GM20431 (cell line): ENCODE data around the gene HOXA4.

Source experiments
- in situ Hi-C: fragments of 300-500 bp; cut with MseI, MboI; formaldehyde crosslinking; loops from one replicate; pipeline ENCODE4 v1.15.0; 2020; ENCODE audit warnings: low sequenced_read_pairs; ENCODE audit not compliant: unreplicated experiment

Gene HOXA4

GRCh38 chr7:27160145-27160545 is 29.6 kb upstream of the HOXA4 start:
- in situ Hi-C loops: loop anchor here (25.0 kb wide), 2 partner anchors 773 to 1298 kb away; no protein-coding TSS in a partner anchor

- in situ Hi-C loops: loop anchor here (25.0 kb wide), 2 partner anchors 772 to 1297 kb away; no protein-coding TSS in a partner anchor
Observed at GRCh38 chr7:27159266-27160144, 28.9 kb upstream of the HOXA4 start.

- in situ Hi-C loops: loop anchor here (25.0 kb wide), 2 partner anchors 771 to 1296 kb away; no protein-coding TSS in a partner anchor
Observed at GRCh38 chr7:27158436-27159265, 28.1 kb upstream of the HOXA4 start.

GRCh38 chr7:27157702-27158431 is 27.3 kb upstream of the HOXA4 start:
- in situ Hi-C loops: loop anchor here (25.0 kb wide), 2 partner anchors 771 to 1296 kb away; no protein-coding TSS in a partner anchor

- in situ Hi-C loops: loop anchor here (25.0 kb wide), 2 partner anchors 770 to 1295 kb away; no protein-coding TSS in a partner anchor
Observed at GRCh38 chr7:27156916-27157701, 26.6 kb upstream of the HOXA4 start.

GRCh38 chr7:27156508-27156898 is 25.9 kb upstream of the HOXA4 start, which contains the start of gene HOXA7:
TSS of gene HOXA7 (minus strand) at chr7:27156675. CDS start at chr7:27156545, 130 bp downstream.
- in situ Hi-C loops: loop anchor here (25.0 kb wide), 2 partner anchors 769 to 1294 kb away; no protein-coding TSS in a partner anchor

- in situ Hi-C loops: loop anchor here (25.0 kb wide), 2 partner anchors 769 to 1294 kb away; no protein-coding TSS in a partner anchor
Observed at GRCh38 chr7:27155816-27156507, 25.4 kb upstream of the HOXA4 start.

GRCh38 chr7:27154901-27155815 is 24.6 kb upstream of the HOXA4 start:
- in situ Hi-C loops: loop anchor here (25.0 kb wide), 2 partner anchors 768 to 1293 kb away; no protein-coding TSS in a partner anchor

- in situ Hi-C loops: loop anchor here (25.0 kb wide), 2 partner anchors 767 to 1292 kb away; no protein-coding TSS in a partner anchor
Observed at GRCh38 chr7:27154369-27154768, 23.8 kb upstream of the HOXA4 start.

GRCh38 chr7:27153526-27153925 is 23.0 kb upstream of the HOXA4 start:
- in situ Hi-C loops: loop anchor here (25.0 kb wide), 2 partner anchors 766 to 1291 kb away; no protein-coding TSS in a partner anchor

- in situ Hi-C loops: loop anchor here (25.0 kb wide), 2 partner anchors 766 to 1291 kb away; no protein-coding TSS in a partner anchor
Observed at GRCh38 chr7:27152816-27153442, 22.4 kb upstream of the HOXA4 start.

GRCh38 chr7:27151931-27152815 is 21.6 kb upstream of the HOXA4 start, which contains the start of gene HOXA3:
TSS of gene HOXA3 (minus strand) at chr7:27152583. CDS start at chr7:27110640, 41,943 bp downstream.
- in situ Hi-C loops: loop anchor here (25.0 kb wide), 2 partner anchors 765 to 1290 kb away; no protein-coding TSS in a partner anchor

- in situ Hi-C loops: loop anchor here (25.0 kb wide), 2 partner anchors 764 to 1289 kb away; no protein-coding TSS in a partner anchor
Observed at GRCh38 chr7:27151341-27151930, 20.9 kb upstream of the HOXA4 start.

- in situ Hi-C loops: loop anchor here (25.0 kb wide), 2 partner anchors 763 to 1288 kb away; no protein-coding TSS in a partner anchor
Observed at GRCh38 chr7:27150568-27151340, 20.2 kb upstream of the HOXA4 start.
